GM21717 (cell line): ENCODE data around the gene PRRC2A.

ENCODE experiments used
- ATAC-seq: cut with Tn5 transposase; IDR thresholded peaks from one replicate; pipeline ENCODE4 v1.9.1; 2021; ENCODE audit warnings: mild to moderate bottlenecking, moderate library complexity; ENCODE audit not compliant: unreplicated experiment

PRRC2A gene

GRCh38 chr6:31621991-31622390, 1.5 kb downstream of the PRRC2A start:
- no peak for ATAC-seq

- ATAC-seq: no peak
These were observed 2.2 kb downstream of the PRRC2A start for GRCh38 chr6:31622684-31623091.

- no peak for ATAC-seq
These were observed 3.6 kb downstream of the PRRC2A start for GRCh38 chr6:31624070-31624469.

- no peak for ATAC-seq
These were observed 6.4 kb downstream of the PRRC2A start for GRCh38 chr6:31626952-31627351.

GRCh38 chr6:31627690-31628287, 7.3 kb downstream of the PRRC2A start:
- ATAC-seq: no peak

GRCh38 chr6:31629014-31629413, 8.5 kb downstream of the PRRC2A start:
- no peak for ATAC-seq

- no peak for ATAC-seq
These were observed 9.8 kb downstream of the PRRC2A start for GRCh38 chr6:31630177-31630934.

- ATAC-seq: no peak
These were observed 10.7 kb downstream of the PRRC2A start for GRCh38 chr6:31631209-31631608.

GRCh38 chr6:31631681-31632278, 11.3 kb downstream of the PRRC2A start:
- no peak for ATAC-seq

- ATAC-seq: no peak
These were observed 11.9 kb downstream of the PRRC2A start for GRCh38 chr6:31632279-31632946.

GRCh38 chr6:31633447-31633846, 12.9 kb downstream of the PRRC2A start:
- ATAC-seq: no peak

GRCh38 chr6:31634131-31634530, 13.6 kb downstream of the PRRC2A start:
- ATAC-seq: no peak

- no peak for ATAC-seq
These were observed 14.6 kb downstream of the PRRC2A start for GRCh38 chr6:31634969-31635575.

- no peak for ATAC-seq
These were observed 16.4 kb downstream of the PRRC2A start for GRCh38 chr6:31636698-31637596.

GRCh38 chr6:31639043-31639442, 18.5 kb downstream of the PRRC2A start:
- ATAC-seq: no peak

- no peak for ATAC-seq
These were observed 18.9 kb downstream of the PRRC2A start for GRCh38 chr6:31639449-31639861.

- ATAC-seq: no peak
These were observed 20.1 kb downstream of the PRRC2A start for GRCh38 chr6:31640612-31641011.

- no peak for ATAC-seq
These were observed 20.9 kb downstream of the PRRC2A start for GRCh38 chr6:31641370-31641769.

GRCh38 chr6:31642798-31643570, 22.5 kb downstream of the PRRC2A start:
- no peak for ATAC-seq
